HG02798 (cell line): ENCODE measurements around the gene FFAR3.
A peak's percentile ranks its signal among the peaks of the same experiment; 100 is the strongest.
"Not testable (repeated sequence)": the region's sequence is repeated elsewhere in the genome, so short reads cannot be mapped to it uniquely, and the experiment has no call there.

Source experiments
- ATAC-seq: cut with Tn5 transposase; IDR thresholded peaks from one replicate; pipeline ENCODE4 v1.9.1; 2021; ENCODE audit warnings: mild to moderate bottlenecking; ENCODE audit not compliant: unreplicated experiment, poor library complexity

Gene FFAR3

GRCh38 chr19:35398570-35398969 is 40.3 kb downstream of the FFAR3 start:
- no peak for ATAC-seq

- ATAC-seq = no peak
Observed at GRCh38 chr19:35399231-35399630, 41.0 kb downstream of the FFAR3 start.

GRCh38 chr19:35399948-35400772 is 41.9 kb downstream of the FFAR3 start:
- no peak for ATAC-seq

- no peak for ATAC-seq
Observed at GRCh38 chr19:35400773-35401100, 42.5 kb downstream of the FFAR3 start.

GRCh38 chr19:35401416-35401815 is 43.2 kb downstream of the FFAR3 start:
- ATAC-seq = not testable (repeated sequence)

GRCh38 chr19:35403116-35403760 is 45.0 kb downstream of the FFAR3 start:
- no peak for ATAC-seq

- peak; percentile 72 for ATAC-seq
Observed at GRCh38 chr19:35404879-35405622, 46.8 kb downstream of the FFAR3 start.

GRCh38 chr19:35407619-35408018 is 49.4 kb downstream of the FFAR3 start:
- no peak for ATAC-seq

GRCh38 chr19:35408284-35409171 is 50.3 kb downstream of the FFAR3 start:
- peak; percentile 74 for ATAC-seq

- no peak for ATAC-seq
Observed at GRCh38 chr19:35409191-35409590, 50.9 kb downstream of the FFAR3 start.
